NT2/D1 (cell line): ENCODE data around the gene HBD.

ENCODE experiments used
- SUZ12 ChIP-seq: IDR thresholded peaks from 2 replicates; pipeline ENCODE4 v1.6.1; 2011; ENCODE audit not compliant: insufficient read length, insufficient read depth; ENCODE audit errors: extremely low read depth
- ZNF274 ChIP-seq: IDR thresholded peaks from 2 replicates; pipeline ENCODE4 v1.6.1; 2011; ENCODE audit warnings: mild to moderate bottlenecking, low read depth, low read length

- TF ChIP-seq ZNF274, result no peak
- no peak for TF ChIP-seq SUZ12
Observed at GRCh38 chr11:5240458-5240857, 6.2 kb upstream of the HBD start.
